Coronary artery (tissue), 2 donors: Measurements from ENCODE around the gene JMJD4.

ENCODE experiments used
- DNase-seq: peaks from one replicate; pipeline ENCODE4 v3.0.0-alpha.2; 2017; ENCODE audit warnings: low spot score
- H3K27ac ChIP-seq, 2 donors: fragments of 200-600 bp; sonication (generic); one replicate each; pipeline ENCODE4 v1.5.1; 2016 to 2019
- H3K4me3 ChIP-seq: fragments of 200-600 bp; sonication (generic); 2 replicates; pipeline ENCODE4 v1.5.1; 2016; ENCODE audit warnings: mild to moderate bottlenecking, moderate library complexity
- CTCF ChIP-seq: fragments of 200-600 bp; sonication (generic); IDR thresholded peaks from one replicate; pipeline ENCODE4 v1.5.1; 2019; ENCODE audit warnings: antibody characterized with exemption

Gene JMJD4

DNA sequence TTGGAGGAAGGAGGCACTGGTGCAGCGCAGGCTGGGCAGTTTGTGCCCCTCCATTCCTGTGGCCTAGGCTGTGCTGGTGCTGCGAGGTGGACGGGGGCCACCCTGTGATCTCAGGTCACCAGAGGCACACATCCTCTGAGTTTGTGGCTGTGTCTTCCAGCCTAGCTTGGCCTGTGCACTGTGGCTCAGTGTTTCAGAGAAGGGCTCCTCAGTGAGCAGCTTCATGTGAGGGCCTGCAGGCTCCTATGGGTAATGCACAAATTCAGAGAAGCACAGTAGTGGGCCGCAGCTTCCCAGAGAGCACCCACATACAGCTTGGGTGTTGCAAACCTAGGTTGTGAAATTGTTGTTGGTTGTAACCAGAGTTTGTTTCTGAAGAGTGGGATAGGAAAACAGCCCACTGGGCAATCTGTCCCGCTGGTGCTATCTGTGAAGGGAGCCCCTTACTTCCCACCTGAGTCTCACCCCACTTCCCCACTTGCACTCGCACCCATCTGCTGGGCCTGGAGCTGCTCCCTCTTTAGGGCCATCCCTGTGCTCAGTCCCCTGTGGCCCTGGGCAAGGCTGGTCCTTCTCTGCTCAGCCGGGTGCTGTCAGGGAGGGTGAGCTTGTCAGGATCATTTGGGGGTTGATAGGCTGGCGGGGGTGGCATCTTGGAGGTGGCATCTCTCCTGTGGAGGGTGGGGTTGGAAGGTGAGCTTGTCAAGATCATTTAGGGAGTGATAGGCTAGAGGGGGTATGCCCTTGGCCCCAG is 30.3 kb upstream of the JMJD4 start:
- H3K4me3 ChIP-seq: no peak overlapping the region
- TF ChIP-seq CTCF: no peak
- no peak for DNase-seq
- H3K27ac ChIP-seq: no peak overlapping the region

GRCh38 chr1:227764019-227764391 is 28.9 kb upstream of the JMJD4 start:
- DNase-seq: no peak
- no peak for TF ChIP-seq CTCF
- H3K4me3 ChIP-seq: no peak overlapping the region
- no peak overlapping the region for H3K27ac ChIP-seq

DNA sequence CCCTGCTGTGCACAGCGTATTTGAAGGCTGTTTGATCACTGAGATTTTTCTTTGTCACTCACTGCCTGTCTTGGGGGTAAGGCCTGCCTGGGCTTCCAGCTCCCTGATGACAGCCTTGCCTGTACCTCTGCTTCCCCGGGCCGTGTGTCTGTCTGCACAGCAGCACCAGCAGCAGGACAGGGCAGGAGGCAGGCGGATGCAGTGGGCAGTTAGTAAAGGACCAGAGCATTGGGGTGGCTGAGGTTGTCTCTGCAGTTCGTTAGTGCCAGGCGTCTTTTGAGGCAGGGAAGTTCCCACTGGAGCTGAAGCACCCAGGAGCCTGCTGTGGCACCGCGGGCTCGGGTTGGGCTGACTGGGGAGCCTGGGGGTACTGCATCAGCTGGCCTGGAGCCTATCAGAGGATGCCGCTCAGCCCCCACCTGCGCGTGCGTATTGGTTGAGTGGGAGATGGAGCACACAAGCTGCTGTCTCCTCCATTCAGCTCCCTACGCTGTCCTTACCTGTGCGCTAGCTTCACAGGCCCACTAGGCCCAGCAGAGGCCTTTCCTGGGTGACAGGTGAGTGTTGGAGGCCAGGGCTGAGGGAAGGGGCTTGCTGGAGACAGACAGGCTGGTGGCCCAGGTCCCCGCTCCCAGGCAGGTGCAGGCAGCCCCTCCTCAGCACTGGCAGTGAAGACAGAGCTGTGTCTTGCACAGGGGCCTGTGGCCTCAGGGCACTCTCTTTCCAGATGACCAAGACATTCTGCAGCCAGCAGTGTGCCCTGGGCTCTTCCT is 28.3 kb upstream of the JMJD4 start:
- Histone ChIP-seq H3K4me3 (no peak overlapping the region), H3K27ac (no peak overlapping the region)
- TF ChIP-seq CTCF: no peak
- DNase-seq: no peak

DNA sequence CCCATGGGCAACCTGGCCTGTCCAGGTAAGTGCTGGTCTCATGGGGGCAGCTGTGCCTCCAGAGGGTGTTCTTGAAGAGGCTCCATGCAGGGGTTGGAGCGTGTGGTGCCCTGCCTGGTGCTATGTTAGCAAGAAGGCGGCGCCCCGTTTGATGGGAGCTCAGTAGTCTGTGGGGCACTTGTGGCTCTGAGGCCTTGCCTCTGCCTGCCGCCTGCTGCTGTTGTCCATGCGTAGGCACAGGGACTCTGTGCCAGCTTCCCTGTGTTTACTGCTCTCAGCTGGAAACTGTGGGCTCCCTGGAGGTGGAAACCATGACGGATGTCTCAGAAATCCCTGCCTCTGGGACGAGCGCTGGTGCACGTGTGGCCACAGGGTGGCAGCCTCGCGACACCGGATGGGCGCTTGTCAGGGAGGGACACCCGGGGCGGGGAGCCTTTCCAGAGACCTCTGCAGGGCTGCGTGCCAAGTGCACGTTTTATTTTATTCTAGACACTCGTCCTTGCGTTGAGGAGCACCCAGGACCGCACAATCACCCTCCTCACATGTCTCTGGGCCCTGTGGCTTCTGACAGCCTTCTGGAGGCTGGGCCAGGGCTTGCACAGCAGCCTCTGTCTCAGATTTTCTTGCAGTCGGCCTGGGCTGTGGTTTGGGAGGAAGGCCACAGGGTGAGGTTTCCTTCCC is 27.3 kb upstream of the JMJD4 start:
- H3K27ac ChIP-seq: peak overlapping the region in 1 of 2 donors; percentile 14
- peak overlapping the region; percentile 10 for H3K4me3 ChIP-seq
- peak; percentile 89 for TF ChIP-seq CTCF
- DNase-seq: peak; percentile 84

DNA sequence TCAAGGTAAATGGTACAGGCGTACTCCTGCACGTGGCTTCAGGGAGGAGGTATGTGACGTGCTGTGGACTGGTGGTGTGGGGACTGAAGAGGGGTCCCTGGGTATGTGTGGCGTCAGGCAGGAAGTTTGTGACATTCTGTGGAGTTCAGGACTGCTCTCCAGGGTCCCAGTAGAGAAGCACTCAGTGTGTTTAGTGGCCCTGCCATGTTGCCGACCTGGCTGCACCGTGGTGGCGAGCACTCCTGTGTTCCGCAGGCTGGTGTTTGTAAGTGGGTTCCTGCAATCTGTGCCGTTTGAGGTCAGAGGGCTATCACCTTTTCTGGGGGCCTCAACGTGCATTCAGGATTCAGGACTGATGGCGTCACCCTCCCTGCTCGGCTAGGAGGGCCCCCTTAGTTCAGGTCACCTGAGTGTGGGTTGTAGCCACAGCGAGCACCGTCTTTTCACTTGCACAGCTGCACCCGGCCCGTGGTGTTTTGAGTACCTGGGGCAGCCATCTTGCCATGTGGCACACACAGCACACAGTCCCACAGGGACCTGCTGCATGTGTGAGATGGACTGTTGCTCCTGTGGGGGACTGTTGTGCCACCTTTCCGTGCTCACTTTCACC is 26.6 kb upstream of the JMJD4 start:
- TF ChIP-seq CTCF: no peak
- Histone ChIP-seq H3K27ac (peak overlapping the region in 1 of 2 donors; percentile 14), H3K4me3 (no peak overlapping the region)
- DNase-seq: no peak

DNA sequence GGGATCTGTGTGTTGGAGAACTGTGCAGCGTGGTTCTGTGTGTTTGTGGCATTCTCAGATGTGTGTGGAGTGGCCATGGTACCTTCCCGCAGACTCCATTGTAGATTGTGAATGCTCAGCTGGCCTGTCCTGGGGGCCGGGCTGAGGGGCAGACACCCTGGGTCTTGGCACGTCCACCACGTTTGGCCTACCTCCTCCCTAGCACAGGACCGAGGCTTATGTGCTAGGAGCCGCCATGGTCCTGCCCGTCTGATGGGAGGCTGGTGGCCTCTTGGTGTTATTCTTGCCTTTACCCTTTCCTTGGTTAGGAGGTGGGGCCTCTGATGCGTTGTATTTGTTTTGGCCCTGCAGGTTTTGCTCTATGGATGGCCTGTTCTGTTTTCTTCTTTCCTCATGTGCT is 25.3 kb upstream of the JMJD4 start:
- Histone ChIP-seq H3K27ac (no peak overlapping the region), H3K4me3 (no peak overlapping the region)
- no peak for DNase-seq
- TF ChIP-seq CTCF: no peak
